ENCODE results near the gene TMC1. TPM values are rescaled to one million over a fixed set of nuclear protein-coding genes. Genes with fewer than 3 reads are reported as not detected.

The TMC1 gene
- total RNA-seq, 1 experiment from 2014 or later = 0.36 TPM

DNA sequence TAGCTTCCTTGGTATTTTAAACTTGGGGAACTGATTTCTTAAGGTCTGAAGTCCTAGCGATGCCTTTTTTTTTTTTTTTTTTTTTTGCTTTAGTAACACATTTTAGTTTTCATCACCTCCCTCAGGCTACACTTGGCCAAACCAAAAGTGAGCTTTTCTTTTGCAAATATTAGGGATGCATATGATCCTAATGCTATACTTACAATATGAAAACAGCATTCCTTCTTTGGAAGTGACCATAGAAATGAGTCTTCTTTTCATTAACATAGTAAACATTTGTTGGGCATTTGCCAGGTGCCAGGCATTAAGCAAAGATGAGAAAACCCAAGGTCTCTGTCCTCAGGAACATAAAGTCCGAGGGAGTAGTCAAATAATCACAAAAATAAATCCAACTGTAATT, 241.6 kb downstream of the TMC1 start:
- in situ Hi-C loops (cut with HindIII; ENCODE audit: low pct_unique_long_range_greater_than_20kb, low sequenced_read_pairs) = no loop called here
- DNase-seq (ENCODE audit: low read depth, low spot score) (no peak), ATAC-seq (no peak)
- Histone ChIP-seq H3K4me1 (ENCODE audit: control insufficient read depth, insufficient read depth, low read length) (no peaks in the 10 kb centered on the region), H3K36me3 (ENCODE audit: control insufficient read depth, insufficient read depth, low read length) (no peaks in the 10 kb centered on the region), H3K27me3 (ENCODE audit: control insufficient read depth, insufficient read depth, low read length) (no peaks in the 10 kb centered on the region), H3K27ac (ENCODE audit: low read length) (no peak overlapping the region), H3K9me3 (ENCODE audit: control insufficient read depth, insufficient read depth, low read depth, low read length) (no peaks in the 10 kb centered on the region), H3K4me3 (ENCODE audit: low read depth in 2 of 2, low read length in 2 of 2) (no peak overlapping the region)
- TF ChIP-seq, protein P1, sequence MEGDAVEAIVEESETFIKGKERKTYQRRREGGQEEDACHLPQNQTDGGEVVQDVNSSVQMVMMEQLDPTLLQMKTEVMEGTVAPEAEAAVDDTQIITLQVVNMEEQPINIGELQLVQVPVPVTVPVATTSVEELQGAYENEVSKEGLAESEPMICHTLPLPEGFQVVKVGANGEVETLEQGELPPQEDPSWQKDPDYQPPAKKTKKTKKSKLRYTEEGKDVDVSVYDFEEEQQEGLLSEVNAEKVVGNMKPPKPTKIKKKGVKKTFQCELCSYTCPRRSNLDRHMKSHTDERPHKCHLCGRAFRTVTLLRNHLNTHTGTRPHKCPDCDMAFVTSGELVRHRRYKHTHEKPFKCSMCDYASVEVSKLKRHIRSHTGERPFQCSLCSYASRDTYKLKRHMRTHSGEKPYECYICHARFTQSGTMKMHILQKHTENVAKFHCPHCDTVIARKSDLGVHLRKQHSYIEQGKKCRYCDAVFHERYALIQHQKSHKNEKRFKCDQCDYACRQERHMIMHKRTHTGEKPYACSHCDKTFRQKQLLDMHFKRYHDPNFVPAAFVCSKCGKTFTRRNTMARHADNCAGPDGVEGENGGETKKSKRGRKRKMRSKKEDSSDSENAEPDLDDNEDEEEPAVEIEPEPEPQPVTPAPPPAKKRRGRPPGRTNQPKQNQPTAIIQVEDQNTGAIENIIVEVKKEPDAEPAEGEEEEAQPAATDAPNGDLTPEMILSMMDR (IDR thresholded peaks at IDR 0.05) = no peak
- TF ChIP-seq TCF7L2 (IDR thresholded peaks at IDR 0.05; ENCODE audit: low read depth, low read length) (no peak), POLR2AphosphoS5 (IDR thresholded peaks at IDR 0.05; ENCODE audit: low read depth, low read length) (no peak), SIN3A (IDR thresholded peaks at IDR 0.05; ENCODE audit: borderline replicate concordance, insufficient read depth, low read depth, low read length) (no peak)
- TF ChIP-seq, protein P2, sequence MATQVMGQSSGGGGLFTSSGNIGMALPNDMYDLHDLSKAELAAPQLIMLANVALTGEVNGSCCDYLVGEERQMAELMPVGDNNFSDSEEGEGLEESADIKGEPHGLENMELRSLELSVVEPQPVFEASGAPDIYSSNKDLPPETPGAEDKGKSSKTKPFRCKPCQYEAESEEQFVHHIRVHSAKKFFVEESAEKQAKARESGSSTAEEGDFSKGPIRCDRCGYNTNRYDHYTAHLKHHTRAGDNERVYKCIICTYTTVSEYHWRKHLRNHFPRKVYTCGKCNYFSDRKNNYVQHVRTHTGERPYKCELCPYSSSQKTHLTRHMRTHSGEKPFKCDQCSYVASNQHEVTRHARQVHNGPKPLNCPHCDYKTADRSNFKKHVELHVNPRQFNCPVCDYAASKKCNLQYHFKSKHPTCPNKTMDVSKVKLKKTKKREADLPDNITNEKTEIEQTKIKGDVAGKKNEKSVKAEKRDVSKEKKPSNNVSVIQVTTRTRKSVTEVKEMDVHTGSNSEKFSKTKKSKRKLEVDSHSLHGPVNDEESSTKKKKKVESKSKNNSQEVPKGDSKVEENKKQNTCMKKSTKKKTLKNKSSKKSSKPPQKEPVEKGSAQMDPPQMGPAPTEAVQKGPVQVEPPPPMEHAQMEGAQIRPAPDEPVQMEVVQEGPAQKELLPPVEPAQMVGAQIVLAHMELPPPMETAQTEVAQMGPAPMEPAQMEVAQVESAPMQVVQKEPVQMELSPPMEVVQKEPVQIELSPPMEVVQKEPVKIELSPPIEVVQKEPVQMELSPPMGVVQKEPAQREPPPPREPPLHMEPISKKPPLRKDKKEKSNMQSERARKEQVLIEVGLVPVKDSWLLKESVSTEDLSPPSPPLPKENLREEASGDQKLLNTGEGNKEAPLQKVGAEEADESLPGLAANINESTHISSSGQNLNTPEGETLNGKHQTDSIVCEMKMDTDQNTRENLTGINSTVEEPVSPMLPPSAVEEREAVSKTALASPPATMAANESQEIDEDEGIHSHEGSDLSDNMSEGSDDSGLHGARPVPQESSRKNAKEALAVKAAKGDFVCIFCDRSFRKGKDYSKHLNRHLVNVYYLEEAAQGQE (IDR thresholded peaks at IDR 0.05; ENCODE audit: insufficient read depth in 1 of 2, low read depth in 2 of 2, low read length in 1 of 2) = no peak
- CTCF ChIA-PET = no interaction called here
- no TSS peak for BruUV-seq (replicated peaks)
- POLR2A ChIA-PET = no interaction called here
- intact Hi-C loops (cut with micrococcal nuclease; ENCODE audit: unreplicated experiment) = no loop called here

DNA sequence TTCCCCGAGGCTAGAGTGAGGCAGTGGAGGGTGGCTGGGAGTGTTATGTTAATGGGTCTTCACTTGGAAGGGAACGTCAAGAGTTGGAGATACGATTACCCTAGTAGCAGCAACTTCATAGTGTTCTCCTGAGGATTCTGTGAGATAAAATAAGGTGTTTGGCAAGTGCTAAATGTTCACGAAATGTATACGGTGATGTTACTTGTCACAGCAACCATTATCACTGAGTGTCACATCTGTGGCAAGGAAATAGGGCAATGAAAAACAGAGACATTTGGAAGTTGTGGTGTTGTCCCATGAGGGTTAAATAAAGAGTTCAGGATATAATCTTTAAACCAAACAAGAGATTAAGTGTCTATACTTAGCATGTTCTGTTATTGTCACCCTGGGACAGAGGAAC, 248.1 kb downstream of the TMC1 start:
- Histone ChIP-seq H3K4me1 (ENCODE audit: control insufficient read depth, insufficient read depth, low read length) (no peaks in the 10 kb centered on the region), H3K36me3 (ENCODE audit: control insufficient read depth, insufficient read depth, low read length) (no peaks in the 10 kb centered on the region), H3K9me3 (ENCODE audit: control insufficient read depth, insufficient read depth, low read depth, low read length) (no peaks in the 10 kb centered on the region), H3K4me3 (ENCODE audit: low read depth in 2 of 2, low read length in 2 of 2) (no peak overlapping the region), H3K27ac (ENCODE audit: low read length) (no peak overlapping the region), H3K27me3 (ENCODE audit: control insufficient read depth, insufficient read depth, low read length) (no peaks in the 10 kb centered on the region)
- no TSS peak for BruUV-seq (replicated peaks)
- TF ChIP-seq SIN3A (IDR thresholded peaks at IDR 0.05; ENCODE audit: borderline replicate concordance, insufficient read depth, low read depth, low read length) (no peak), TCF7L2 (IDR thresholded peaks at IDR 0.05; ENCODE audit: low read depth, low read length) (no peak), POLR2AphosphoS5 (IDR thresholded peaks at IDR 0.05; ENCODE audit: low read depth, low read length) (no peak)
- TF ChIP-seq, protein P1 (IDR thresholded peaks at IDR 0.05) = no peak
- TF ChIP-seq, protein P2 (IDR thresholded peaks at IDR 0.05; ENCODE audit: insufficient read depth in 1 of 2, low read depth in 2 of 2, low read length in 1 of 2) = no peak
- ATAC-seq = no peak
- ChIA-PET POLR2A (no interaction called here), CTCF (no interaction called here)
- intact Hi-C loops (cut with micrococcal nuclease; ENCODE audit: unreplicated experiment) (no loop called here), in situ Hi-C loops (cut with HindIII; ENCODE audit: low pct_unique_long_range_greater_than_20kb, low sequenced_read_pairs) (no loop called here)
- DNase-seq (ENCODE audit: low read depth, low spot score) = no peak

All from Panc1 (cell line).